Stimulated activated CD8-positive, alpha-beta memory T cell treated with anti-CD3 and anti-CD28 coated beads, Interleukin-4, amount 100 ng/mL, for 48 hours (primary cell): ENCODE data around the gene DNAH6.
"Not testable (repeated sequence)": the region's sequence is repeated elsewhere in the genome, so short reads cannot be mapped to it uniquely, and the experiment has no call there.

Source experiments
- DNase-seq: peaks from one replicate; pipeline ENCODE4 v3.0.0-alpha.2; 2020

Gene DNAH6, protein sequence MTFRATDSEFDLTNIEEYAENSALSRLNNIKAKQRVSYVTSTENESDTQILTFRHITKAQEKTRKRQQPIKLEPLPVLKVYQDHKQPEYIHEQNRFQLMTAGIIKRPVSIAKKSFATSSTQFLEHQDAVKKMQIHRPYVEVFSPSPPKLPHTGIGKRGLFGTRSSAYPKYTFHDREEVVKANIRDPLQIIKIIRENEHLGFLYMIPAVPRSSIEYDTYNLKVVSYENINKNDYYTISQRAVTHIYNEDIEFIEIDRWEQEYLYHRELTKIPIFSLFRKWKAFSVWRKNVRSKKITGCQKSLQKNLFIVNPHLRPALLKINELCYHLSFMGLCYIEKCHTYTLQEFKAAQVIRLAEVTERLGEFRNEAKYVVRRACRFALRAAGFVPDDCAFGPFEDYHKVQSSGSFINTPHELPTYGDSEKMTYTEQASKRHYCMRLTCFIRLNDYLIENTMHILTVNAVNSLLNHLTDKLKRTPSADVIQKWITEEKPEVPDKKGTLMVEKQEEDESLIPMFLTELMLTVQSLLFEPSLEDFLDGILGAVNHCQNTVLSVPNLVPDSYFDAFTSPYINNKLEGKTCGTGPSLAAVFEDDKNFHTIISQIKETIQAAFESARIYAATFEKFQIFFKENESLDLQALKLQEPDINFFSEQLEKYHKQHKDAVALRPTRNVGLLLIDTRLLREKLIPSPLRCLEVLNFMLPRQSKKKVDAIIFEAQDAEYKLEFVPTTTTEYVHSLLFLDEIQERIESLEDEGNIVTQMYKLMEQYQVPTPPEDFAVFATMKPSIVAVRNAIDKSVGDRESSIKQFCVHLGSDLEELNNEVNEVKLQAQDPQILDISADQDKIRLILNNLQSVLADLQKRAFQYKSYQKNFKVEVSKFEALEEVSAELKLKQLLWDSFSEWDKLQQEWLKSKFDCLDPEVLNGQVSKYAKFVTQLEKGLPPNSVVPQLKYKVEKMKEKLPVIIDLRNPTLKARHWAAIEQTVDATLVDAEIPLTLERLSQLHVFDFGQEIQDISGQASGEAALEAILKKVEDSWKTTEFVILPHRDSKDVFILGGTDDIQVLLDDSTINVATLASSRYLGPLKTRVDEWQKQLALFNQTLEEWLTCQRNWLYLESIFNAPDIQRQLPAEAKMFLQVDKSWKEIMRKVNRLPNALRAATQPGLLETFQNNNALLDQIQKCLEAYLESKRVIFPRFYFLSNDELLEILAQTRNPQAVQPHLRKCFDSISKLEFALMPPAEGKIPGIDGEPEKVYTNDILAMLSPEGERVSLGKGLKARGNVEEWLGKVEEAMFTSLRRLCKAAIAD (N-terminal part only)

GRCh38 chr2:84516234-84516986 lies at the start of gene DNAH6:
TSS of gene DNAH6 (plus strand) at chr2:84516498. CDS start at chr2:84517827, 1,329 bp downstream.
- peak; percentile 84 for DNase-seq

DNA sequence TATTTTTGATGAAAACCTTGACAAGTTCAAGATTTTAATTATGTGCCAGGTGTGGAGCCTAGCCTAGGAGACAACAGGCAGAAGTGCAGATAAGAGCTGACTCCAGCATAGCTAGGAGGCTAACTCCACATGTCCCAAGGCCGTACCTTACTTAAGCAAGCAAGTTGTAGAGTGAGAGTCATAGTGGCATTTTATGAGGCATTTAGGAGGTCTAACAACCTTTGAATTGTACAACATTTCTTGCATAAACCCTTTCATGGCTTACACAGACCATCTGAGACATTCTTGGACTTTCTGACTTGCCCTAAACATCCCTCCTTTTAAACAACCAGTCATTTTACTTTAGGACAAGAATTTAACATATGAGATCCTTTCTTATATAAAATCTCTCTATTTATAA lies 48.9 kb upstream of the DNAH6 start:
- no peak for DNase-seq

DNA sequence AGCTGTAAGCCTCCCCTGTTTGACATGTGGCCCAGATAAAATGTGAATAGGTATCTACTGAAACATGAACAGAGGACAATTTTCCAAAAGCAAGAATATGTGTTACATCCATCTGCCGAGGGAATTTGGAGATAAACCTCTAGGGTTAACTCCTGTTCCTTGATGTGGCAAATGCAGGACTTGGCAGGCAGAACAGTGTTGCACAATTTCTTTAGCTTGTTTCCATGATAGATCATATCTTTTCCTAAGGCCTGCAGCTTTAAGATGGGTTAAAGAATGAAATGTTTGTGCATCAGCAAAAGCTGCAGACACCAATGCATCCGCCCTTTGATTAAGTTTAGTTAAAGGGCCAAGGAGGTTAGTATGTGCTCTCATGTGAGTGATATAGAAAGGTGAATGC lies 43.9 kb upstream of the DNAH6 start:
- not testable (repeated sequence) for DNase-seq

GRCh38 chr2:84472856-84473565 lies 43.3 kb upstream of the DNAH6 start:
- DNase-seq = no peak

DNA sequence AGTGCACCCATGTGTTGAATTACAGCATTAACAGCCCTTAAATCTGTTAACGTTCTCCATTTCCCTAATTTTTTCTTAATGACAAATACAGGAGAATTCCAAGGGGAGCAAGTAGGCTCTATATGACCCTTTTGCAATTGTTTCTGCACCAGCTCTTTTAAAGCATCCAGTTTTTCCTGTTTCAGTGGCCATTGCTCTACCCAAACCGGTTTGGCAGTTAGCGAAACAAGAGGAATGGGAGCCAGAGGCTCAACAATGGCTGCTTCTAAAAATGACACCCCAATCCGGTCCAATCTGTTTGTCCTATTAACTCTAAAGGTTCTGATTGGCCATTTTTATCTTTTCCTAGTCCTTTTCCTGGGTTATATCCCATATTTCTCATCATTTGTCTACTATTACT lies 42.1 kb upstream of the DNAH6 start:
- no peak for DNase-seq

- no peak for DNase-seq
These were observed 38.4 kb upstream of the DNAH6 start for GRCh38 chr2:84477886-84478285.

DNA sequence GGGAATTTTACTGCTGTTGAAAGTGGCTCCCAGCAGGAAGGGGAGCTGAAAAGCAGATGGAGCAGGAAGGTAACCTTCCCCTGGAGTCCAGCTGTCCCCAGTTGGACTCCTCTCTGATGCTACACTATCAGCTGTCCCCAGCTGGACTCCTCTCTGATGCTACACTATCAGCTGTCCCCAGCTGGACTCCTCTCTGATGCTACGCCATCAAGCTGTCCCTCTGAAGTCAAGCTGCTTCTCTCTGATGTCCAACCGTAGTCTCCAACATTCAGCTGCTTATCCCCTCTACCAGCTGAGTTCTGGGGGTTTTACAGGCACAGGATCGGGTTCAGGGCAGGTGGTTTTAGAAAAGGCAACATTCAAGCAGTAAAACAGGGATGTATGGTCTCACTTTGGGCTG lies 37.4 kb upstream of the DNAH6 start:
- DNase-seq = no peak

DNA sequence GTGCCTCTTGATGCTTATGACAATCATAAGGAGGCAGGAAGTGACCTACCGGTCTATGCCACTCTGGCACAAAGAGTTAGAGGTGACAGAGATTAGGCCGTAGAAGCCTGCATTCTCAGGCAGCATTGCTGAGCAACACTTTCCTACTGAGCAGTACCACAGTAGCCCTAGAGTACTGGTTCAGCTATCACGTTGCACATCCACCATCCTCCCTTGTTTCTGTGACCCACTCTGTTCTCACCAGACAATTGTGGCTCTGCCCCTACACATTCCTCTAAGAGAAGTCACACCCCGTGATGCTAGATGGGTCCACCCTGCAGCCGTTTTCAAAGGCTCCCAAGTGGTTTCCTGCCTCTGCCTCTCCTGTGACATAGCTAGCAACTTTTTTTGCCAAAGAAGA lies 34.6 kb upstream of the DNAH6 start:
- peak; percentile 28 for DNase-seq

DNA sequence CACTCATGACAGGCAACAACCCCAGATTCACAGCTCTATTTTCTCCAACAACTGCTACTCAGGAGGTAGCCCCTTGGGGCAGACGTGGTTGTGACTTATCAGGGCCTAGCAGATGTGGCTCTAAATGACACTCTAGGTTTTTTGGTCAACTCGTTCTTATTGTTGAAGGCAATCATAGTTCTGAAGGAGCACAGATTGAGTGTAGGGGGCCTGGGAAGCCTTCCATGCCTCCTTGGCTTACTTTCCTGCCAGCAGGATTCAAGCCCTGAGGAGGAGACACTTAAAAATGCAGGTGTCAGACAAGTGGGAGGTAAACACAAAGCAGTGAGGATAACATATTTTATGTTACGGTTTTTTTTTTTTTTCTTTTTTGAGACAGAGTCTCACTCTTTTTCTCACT lies 33.7 kb upstream of the DNAH6 start:
- no peak for DNase-seq

DNA sequence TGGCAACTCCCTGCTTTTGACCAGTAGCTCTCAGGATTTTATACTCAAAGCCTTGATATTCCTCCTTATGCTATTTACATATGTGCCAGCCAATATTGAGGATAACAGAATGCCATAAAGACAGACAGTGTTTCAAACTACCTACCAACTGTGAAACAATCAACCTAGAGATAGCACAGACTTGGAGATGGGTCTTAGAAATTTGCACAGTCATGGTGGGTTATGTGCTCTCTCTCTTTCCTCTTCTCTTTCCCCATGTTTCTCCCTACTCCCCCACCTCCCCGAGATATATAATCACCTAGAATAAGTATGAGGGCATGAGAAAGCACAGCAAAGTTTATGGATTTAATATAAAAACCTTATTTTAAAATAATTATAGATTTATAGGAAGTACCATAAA lies 33.0 kb upstream of the DNAH6 start:
- no peak for DNase-seq

DNA sequence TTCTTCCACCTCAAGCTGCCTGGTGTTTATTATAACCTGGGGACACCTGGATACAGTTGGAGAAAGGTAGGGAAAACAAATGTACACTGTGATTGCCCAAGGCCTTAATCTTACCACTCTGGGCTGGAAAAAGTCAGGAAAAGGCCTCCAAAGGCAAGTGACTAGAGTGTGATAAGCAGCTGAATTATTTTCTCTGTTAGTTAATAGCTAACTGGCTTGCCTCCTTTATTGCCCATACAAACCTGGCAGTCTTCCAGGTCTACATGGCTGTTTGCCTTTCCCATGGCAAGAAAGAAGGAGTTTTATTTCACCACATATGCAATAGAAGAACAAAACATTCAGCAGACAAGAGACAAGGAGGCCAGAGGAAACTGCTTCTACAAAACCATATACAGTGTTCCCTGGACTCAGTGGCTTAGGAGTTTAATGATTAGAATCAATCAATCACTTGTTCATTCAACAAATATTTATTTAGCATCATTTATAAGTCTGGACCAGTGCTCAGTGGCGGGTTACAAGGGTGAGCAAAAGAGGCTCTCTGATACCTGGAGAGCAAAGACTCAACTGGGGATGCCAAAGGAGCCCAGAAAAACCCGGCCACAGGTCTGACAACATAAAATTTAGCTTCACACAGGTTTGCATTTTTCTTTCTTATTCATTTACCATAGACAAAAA lies 29.7 kb upstream of the DNAH6 start:
- DNase-seq = no peak

DNA sequence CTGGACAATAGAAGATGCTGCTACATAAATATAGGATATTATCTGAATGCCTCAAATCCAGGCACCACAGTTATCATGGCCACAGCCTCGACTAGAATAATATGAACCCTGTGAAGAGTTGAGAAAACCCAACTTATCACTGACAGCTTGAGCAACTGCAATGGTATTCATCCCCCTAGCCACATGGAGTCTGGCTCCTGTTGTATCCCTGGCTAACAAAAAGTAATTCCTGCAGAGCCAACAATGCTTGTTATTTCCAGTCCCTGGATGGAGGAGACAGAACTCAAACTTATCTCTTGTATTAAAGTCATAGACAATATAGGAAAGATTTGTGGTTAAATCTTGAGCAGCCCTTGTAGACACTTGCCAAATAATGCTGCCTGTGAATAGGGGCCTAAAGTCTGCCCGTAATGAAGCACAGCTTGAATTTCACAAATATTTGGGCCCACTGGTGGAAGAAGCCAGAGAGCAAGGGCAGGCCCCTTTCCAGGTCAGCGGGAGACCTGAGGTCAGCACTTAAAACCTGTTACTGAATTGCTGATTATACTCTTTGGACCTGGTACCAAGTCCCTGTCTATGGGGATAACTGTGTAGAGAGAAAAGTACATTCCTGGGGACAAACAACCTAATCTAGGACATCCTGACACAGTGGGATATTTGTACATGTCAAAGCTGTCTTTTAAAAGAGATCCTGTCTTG lies 28.9 kb upstream of the DNAH6 start:
- DNase-seq = no peak

DNA sequence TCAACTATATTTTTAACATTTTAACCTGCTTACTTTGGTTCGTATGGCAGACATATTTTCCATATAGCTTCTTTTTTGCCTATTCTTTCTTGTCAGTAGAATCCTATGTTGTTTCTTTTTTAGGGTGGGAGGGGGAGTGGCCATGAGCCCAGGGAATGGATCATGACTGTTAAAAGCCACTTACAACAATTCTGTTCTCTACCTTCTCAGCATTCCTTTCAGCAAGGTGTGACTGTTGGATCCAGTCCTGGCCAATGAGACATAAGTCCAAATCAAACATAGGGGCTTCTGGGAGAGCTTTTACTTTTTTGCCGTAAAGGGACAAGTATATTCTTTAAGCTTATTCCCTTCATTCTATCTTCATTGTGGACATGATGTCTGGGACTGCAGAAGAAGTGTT lies 25.0 kb upstream of the DNAH6 start:
- DNase-seq = no peak

DNA sequence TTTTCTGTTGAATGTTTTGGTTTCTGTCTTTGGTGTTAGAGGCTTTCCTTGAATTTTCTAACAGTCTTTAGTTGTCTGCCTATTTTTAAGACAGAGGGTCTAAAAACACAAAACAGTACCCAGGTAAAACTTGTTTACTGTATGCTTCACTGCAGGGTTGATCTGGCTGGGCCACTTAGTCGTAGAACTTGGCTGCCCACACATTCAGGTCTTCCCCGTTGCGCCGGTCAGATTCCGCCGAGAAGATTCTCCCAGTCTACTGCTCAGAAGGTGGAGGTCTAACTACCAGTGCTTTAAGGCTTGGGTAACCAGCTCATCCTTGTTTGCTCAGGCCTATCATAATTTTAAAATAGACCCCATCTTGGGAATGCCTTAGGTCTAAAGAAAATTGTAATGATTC lies 24.6 kb upstream of the DNAH6 start:
- no peak for DNase-seq

DNA sequence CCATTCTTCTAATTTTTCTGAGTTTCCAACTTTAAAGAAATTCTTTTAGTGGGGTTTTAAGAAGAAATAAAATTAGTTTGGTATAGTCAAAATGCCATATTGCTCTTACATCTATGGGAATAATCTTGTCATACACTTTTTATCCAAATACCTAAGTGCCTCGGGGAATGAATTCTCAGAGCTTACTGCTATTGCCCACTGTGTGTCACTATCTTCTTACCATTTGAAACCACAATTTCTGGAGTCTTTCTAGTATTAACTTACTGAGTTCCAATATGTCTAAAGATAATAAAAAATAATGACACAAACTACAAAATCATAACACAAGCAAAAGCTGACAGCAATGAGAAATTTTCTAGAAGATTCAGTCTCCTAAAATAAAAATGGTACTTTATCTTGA lies 23.7 kb upstream of the DNAH6 start:
- no peak for DNase-seq

DNA sequence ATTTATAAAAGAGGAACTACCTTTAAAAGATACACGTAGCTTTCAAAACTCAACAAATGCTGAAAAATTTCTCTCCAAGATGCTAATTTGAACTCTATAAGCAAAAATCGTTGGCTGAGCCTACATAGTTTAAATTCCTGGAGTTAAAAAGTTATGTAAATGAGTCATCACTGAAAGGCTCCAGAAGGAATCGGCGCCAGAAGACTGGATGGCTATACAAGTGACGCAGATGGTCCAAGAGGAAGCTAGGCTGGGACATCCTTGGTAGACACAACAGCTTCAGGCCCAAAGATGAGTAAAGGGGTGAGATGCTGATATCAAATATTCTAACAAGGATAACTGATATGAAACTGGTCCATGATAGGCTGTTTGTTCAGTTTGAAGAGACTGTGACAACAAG lies 22.8 kb upstream of the DNAH6 start:
- no peak for DNase-seq

DNA sequence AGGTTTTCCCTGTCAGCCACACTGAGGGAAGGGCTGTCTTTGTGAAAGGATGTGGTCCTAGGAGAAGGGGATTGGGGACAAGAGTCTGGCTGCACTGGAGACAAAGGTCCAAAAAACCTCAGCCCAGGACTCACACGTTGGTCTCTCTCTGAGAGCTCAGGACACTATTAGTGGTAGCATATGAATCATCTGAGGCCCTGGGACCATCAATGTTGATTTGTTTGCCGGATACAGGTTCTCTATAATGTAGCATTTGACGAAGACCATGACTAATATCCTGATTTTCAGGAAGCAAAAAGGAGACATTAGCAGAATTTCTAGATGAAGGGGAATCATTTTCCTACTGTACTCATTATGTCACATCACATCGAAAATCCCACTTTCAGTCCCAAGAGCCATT lies 22.2 kb upstream of the DNAH6 start:
- no peak for DNase-seq

- no peak for DNase-seq
These were observed 20.7 kb upstream of the DNAH6 start for GRCh38 chr2:84495539-84496146.

DNA sequence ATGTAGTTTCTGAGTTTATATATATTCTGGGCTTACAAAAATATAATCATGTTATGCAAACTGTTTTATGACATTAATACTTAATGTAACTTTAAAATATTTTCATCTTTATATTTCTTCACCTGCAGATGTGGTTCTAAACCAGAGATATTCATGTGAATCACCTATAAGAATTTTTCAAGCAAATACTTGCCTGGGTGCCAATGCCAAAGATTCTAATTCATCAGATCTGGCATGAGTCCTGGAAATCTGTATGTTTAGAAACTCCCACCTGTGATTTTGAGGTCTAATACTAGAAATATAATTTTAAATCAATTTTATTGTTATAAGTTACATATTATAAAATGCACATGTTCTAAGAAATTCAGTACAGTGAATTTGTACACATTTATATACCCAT lies 19.9 kb upstream of the DNAH6 start:
- DNase-seq = no peak

DNA sequence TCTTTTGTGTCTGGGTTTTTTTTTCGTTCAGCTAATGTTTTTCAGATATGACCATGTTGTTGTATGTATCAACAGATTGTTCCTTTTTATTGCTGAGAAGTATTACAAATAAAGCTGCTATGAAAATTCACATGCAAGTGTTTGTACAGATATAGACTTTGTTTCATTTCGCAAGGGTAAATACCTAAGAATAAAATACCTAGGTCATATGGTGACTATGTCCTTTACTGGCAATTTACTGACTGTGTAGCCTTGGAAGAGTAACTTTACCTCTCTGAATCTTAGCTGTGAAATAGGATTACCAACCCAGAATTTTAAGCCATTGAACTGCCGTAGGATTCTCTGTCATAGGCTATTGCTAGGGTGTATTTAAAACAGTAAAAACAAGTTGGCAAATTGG lies 19.0 kb upstream of the DNAH6 start:
- no peak for DNase-seq
